Glomerular endothelial cell (primary cell): ENCODE results near the gene FBXL7. TPM values are rescaled to one million over a fixed set of nuclear protein-coding genes. Genes with fewer than 3 reads are reported as not detected.

Experiments
- DNase-seq: peaks from one replicate; pipeline ENCODE4 v3.0.0-alpha.2; 2011; ENCODE audit warnings: low read depth, low spot score; ENCODE audit errors: extremely low read depth
- total RNA-seq: library from RNA; depleted of rRNA; stranded (reverse); fragments of >200 nt; gene quantifications from 2 replicates; pipeline ENCODE4 v1.2.3, GENCODE V29; 2015

The FBXL7 gene
- total RNA-seq, result 26.4 and 41.9 TPM in 2 replicates

GRCh38 chr5:15499528-15500324, at the start of gene FBXL7:
FBXL7 (plus strand) TSS chr5:15500180.
- no peak for DNase-seq

GRCh38 chr5:15450473-15450872, 49.5 kb upstream of the FBXL7 start:
- DNase-seq, result no peak

- DNase-seq, result no peak
Observed at GRCh38 chr5:15450949-15451348, 49.0 kb upstream of the FBXL7 start.

GRCh38 chr5:15452030-15452429, 48.0 kb upstream of the FBXL7 start:
- DNase-seq, result no peak

GRCh38 chr5:15452781-15453180, 47.2 kb upstream of the FBXL7 start:
- no peak for DNase-seq

GRCh38 chr5:15459200-15459599, 40.8 kb upstream of the FBXL7 start:
- DNase-seq, result no peak

- DNase-seq, result peak; percentile 12
Observed at GRCh38 chr5:15463231-15463980, 36.6 kb upstream of the FBXL7 start.

GRCh38 chr5:15472116-15472515, 27.9 kb upstream of the FBXL7 start:
- no peak for DNase-seq

- DNase-seq, result no peak
Observed at GRCh38 chr5:15474143-15474719, 25.7 kb upstream of the FBXL7 start.

- DNase-seq, result no peak
Observed at GRCh38 chr5:15475367-15475766, 24.6 kb upstream of the FBXL7 start.

- no peak for DNase-seq
Observed at GRCh38 chr5:15476977-15477376, 23.0 kb upstream of the FBXL7 start.

- DNase-seq, result no peak
Observed at GRCh38 chr5:15480436-15480835, 19.5 kb upstream of the FBXL7 start.

- DNase-seq, result no peak
Observed at GRCh38 chr5:15483351-15484097, 16.5 kb upstream of the FBXL7 start.

- no peak for DNase-seq
Observed at GRCh38 chr5:15487228-15487627, 12.8 kb upstream of the FBXL7 start.

- DNase-seq, result no peak
Observed at GRCh38 chr5:15489571-15490235, 10.3 kb upstream of the FBXL7 start.

GRCh38 chr5:15492545-15492944, 7.4 kb upstream of the FBXL7 start:
- DNase-seq, result no peak

- no peak for DNase-seq
Observed at GRCh38 chr5:15493501-15493900, 6.5 kb upstream of the FBXL7 start.

GRCh38 chr5:15495026-15495425, 5.0 kb upstream of the FBXL7 start:
- no peak for DNase-seq

- peak; percentile 52 for DNase-seq
Observed at GRCh38 chr5:15496886-15497285, 3.1 kb upstream of the FBXL7 start.

GRCh38 chr5:15500325-15501001, 483 bp downstream of the FBXL7 start:
- no peak for DNase-seq
